HCT116 (cell line): ENCODE data around the gene SLC30A7. TPM values are rescaled to one million over a fixed set of nuclear protein-coding genes. Genes with fewer than 3 reads are reported as not detected.

Experiments
- ATAC-seq: fragments of 200-7000 bp; cut with Tn5 transposase; 2 replicates; pipeline ENCODE4 v1.9.1; 2020; ENCODE audit warnings: mild to moderate bottlenecking, moderate library complexity
- BruUV-seq: library from RNA; stranded (reverse); fragments of 400-500 nt; replicated peaks from 2 replicates; lab custom pipeline; 2021; lab: Mats Ljungman, UMichigan
- CTCF ChIA-PET: fragments of 300-600 bp; sonication (Branson Sonifier 250); formaldehyde crosslinking; loops from one replicate; lab custom pipeline; 2021; ENCODE audit warnings: antibody characterized with exemption; lab: Charles Lee
- POLR2A ChIA-PET: fragments of 300-600, 350-600 bp; sonication (Branson Sonifier 250); formaldehyde crosslinking; loops from one replicate; lab custom pipeline; 2021; ENCODE audit warnings: antibody characterized with exemption; lab: Charles Lee
- RAD21 ChIA-PET, 2 experiments: fragments of 300-600 bp; sonication (Branson Sonifier 250); formaldehyde crosslinking; loops; one replicate each; lab custom pipeline; 2023; ENCODE audit warnings: low total read pairs in 2 of 2; ENCODE audit not compliant: uncharacterized antibody in 2 of 2, unreplicated experiment in 2 of 2, low non-redundant PET in 1 of 2; lab: Charles Lee
- DNase-seq: peaks from one replicate; pipeline ENCODE4 v3.0.0-alpha.2; 2010; ENCODE audit warnings: low read depth, low spot score
- H2AFZ ChIP-seq: fragments of 200-600 bp; shearing (Covaris generic), sonication (generic); 2 replicates; pipeline ENCODE4 v1.6.1; 2017; ENCODE audit warnings: low read depth, mixed run types, mixed read lengths, antibody characterized with exemption, low read length; ENCODE audit not compliant: poor library complexity, severe bottlenecking
- H3K27ac ChIP-seq: 2 replicates; pipeline ENCODE4 v1.5.1; 2012; ENCODE audit warnings: low read depth, low read length
- H3K27me3 ChIP-seq: fragments of 200-600 bp; sonication (generic); 2 replicates; pipeline ENCODE4 v1.6.1; 2016; ENCODE audit warnings: mixed run types, low read length, mixed read lengths; ENCODE audit not compliant: insufficient read depth
- H3K36me3 ChIP-seq, 2 experiments: fragments of 200-500 bp in 1 of 2; fragments of 200-600 bp in 1 of 2; sonication (Bioruptor generic) in 1 of 2; sonication (generic) in 1 of 2; 2 replicates each; pipeline versions ENCODE4 v1.5.1 to v1.6.1; 2014 to 2016; ENCODE audit warnings: low read length in 2 of 2, inconsistent platforms in 1 of 2, mixed read lengths in 1 of 2, mixed run types in 1 of 2; ENCODE audit not compliant: insufficient read depth in 2 of 2, control insufficient read depth in 1 of 2
- H3K4me1 ChIP-seq, 2 experiments: fragments of 200-600 bp in 1 of 2; sonication (generic) in 1 of 2; 2 replicates each; pipeline versions ENCODE4 v1.5.1 to v1.6.1; 2012 to 2017; ENCODE audit warnings: low read length in 2 of 2, inconsistent platforms in 1 of 2, mild to moderate bottlenecking in 1 of 2, mixed read lengths in 1 of 2, mixed run types in 1 of 2, moderate library complexity in 1 of 2; ENCODE audit not compliant: insufficient read depth in 2 of 2, control insufficient read depth in 1 of 2
- H3K4me2 ChIP-seq: fragments of 200-600 bp; sonication (generic); 2 replicates; pipeline ENCODE4 v1.6.1; 2017; ENCODE audit warnings: mixed run types, low read length, mixed read lengths
- H3K4me3 ChIP-seq, 2 experiments: fragments of 200-600 bp in 1 of 2; sonication (generic) in 1 of 2; replicated peaks in 1 of 2; 2 replicates each; pipeline ENCODE4 v1.5.1; 2011 to 2016; ENCODE audit warnings: low read length in 2 of 2, control low read depth in 1 of 2, low read depth in 1 of 2, mild to moderate bottlenecking in 1 of 2, mixed read lengths in 1 of 2, mixed run types in 1 of 2
- H3K79me2 ChIP-seq: fragments of 200-600 bp; sonication (generic); 2 replicates; pipeline ENCODE4 v1.6.1; 2017; ENCODE audit warnings: mild to moderate bottlenecking, mixed run types, low read length, moderate library complexity, mixed read lengths; ENCODE audit not compliant: insufficient read depth
- H3K9ac ChIP-seq: fragments of 200-600 bp; sonication (generic); 2 replicates; pipeline ENCODE4 v1.6.1; 2016; ENCODE audit warnings: low read length, mixed read lengths
- H3K9me2 ChIP-seq: fragments of 200-600 bp; sonication (generic), shearing (Covaris generic); 2 replicates; pipeline ENCODE4 v1.6.1; 2017; ENCODE audit warnings: mixed run types, mild to moderate bottlenecking, moderate library complexity; ENCODE audit not compliant: insufficient read depth
- H3K9me3 ChIP-seq, 2 experiments: fragments of 200-500 bp in 1 of 2; fragments of 200-600 bp in 1 of 2; sonication (Bioruptor generic) in 1 of 2; sonication (generic) in 1 of 2; 2 replicates each; pipeline ENCODE4 v1.6.1; 2014 to 2017; ENCODE audit warnings: low read length in 2 of 2, mixed read lengths in 2 of 2, inconsistent platforms in 1 of 2, low read depth in 1 of 2, mild to moderate bottlenecking in 1 of 2, mixed run types in 1 of 2, moderate library complexity in 1 of 2; ENCODE audit not compliant: control insufficient read depth in 1 of 2, insufficient read depth in 1 of 2
- H4K20me1 ChIP-seq: fragments of 200-600 bp; sonication (generic), shearing (Covaris generic); 2 replicates; pipeline ENCODE4 v1.6.1; 2017; ENCODE audit warnings: mixed run types, mild to moderate bottlenecking, moderate library complexity; ENCODE audit not compliant: insufficient read depth
- ATF3 ChIP-seq: IDR thresholded peaks from 2 replicates; pipeline ENCODE4 v1.6.1; 2012
- CBX3 ChIP-seq: IDR thresholded peaks from 2 replicates; pipeline ENCODE4 v1.6.1; 2012; ENCODE audit warnings: low read depth
- CEBPB ChIP-seq: IDR thresholded peaks from 2 replicates; pipeline ENCODE4 v1.6.1; 2012; ENCODE audit warnings: low read depth
- EGR1 ChIP-seq: IDR thresholded peaks from 2 replicates; pipeline ENCODE4 v1.6.1; 2012; ENCODE audit warnings: low read depth
- EZH2phosphoT487 ChIP-seq: fragments of 200-600 bp; IDR thresholded peaks from 2 replicates; pipeline ENCODE4 v1.6.1; 2018; ENCODE audit warnings: antibody characterized with exemption, borderline replicate concordance
- FOSL1 ChIP-seq: IDR thresholded peaks from 2 replicates; pipeline ENCODE4 v1.6.1; 2012; ENCODE audit warnings: low read depth
- MAX ChIP-seq: IDR thresholded peaks from 2 replicates; pipeline ENCODE4 v1.6.1; 2012
- POLR2A ChIP-seq: IDR thresholded peaks from 2 replicates; pipeline ENCODE4 v1.7.0; 2011; ENCODE audit warnings: borderline replicate concordance; ENCODE audit not compliant: insufficient read depth, insufficient read length; ENCODE audit errors: extremely low read depth
- POLR2AphosphoS5 ChIP-seq: IDR thresholded peaks from 2 replicates; pipeline ENCODE4 v1.6.1; 2011; ENCODE audit warnings: mild to moderate bottlenecking, low read depth, low read length, moderate library complexity
- RAD21 ChIP-seq: IDR thresholded peaks from 2 replicates; pipeline ENCODE4 v1.6.1; 2012; ENCODE audit warnings: low read depth, mild to moderate bottlenecking
- SIN3A ChIP-seq: IDR thresholded peaks from 2 replicates; pipeline ENCODE4 v1.6.1; 2012; ENCODE audit warnings: low read depth
- SP1 ChIP-seq: IDR thresholded peaks from 2 replicates; pipeline ENCODE4 v1.6.1; 2012; ENCODE audit warnings: low read depth
- SRF ChIP-seq: IDR thresholded peaks from 2 replicates; pipeline ENCODE4 v1.6.1; 2012; ENCODE audit warnings: low read depth
- TCF7L2 ChIP-seq: IDR thresholded peaks from 2 replicates; pipeline ENCODE4 v1.7.0; 2011; ENCODE audit warnings: borderline replicate concordance, inconsistent platforms; ENCODE audit not compliant: insufficient read depth, insufficient read length; ENCODE audit errors: extremely low read depth
- YY1 ChIP-seq: IDR thresholded peaks from 2 replicates; pipeline ENCODE4 v1.6.1; 2011; ENCODE audit warnings: low read length, low read depth, moderate library complexity, mild to moderate bottlenecking; ENCODE audit not compliant: insufficient replicate concordance; ENCODE audit errors: extremely low read depth
- ZBTB33 ChIP-seq: IDR thresholded peaks from 2 replicates; pipeline ENCODE4 v1.6.1; 2011; ENCODE audit warnings: mild to moderate bottlenecking, low read length, moderate library complexity; ENCODE audit not compliant: insufficient replicate concordance; ENCODE audit errors: extremely low read depth
- ZFX ChIP-seq: fragments of 450-650 bp; IDR thresholded peaks from 2 replicates; pipeline ENCODE4 v1.6.1; 2017
- ZNF274 ChIP-seq: fragments of 200-500 bp; sonication (Bioruptor generic); IDR thresholded peaks from 2 replicates; pipeline ENCODE4 v1.6.1; 2014; ENCODE audit warnings: mild to moderate bottlenecking, low read depth, low read length, inconsistent platforms
- intact Hi-C: fragments of 100-400 bp; cut with micrococcal nuclease; formaldehyde crosslinking; loops from 2 replicates; pipeline ENCODE4 v1.10.0; 2022
- total RNA-seq: library from RNA; stranded (reverse); gene quantifications from one replicate; pipeline ENCODE4 v1.2.1, GENCODE V29; 2021; ENCODE audit not compliant: unreplicated experiment
- TF ChIP-seq, protein P1 (sequence below): IDR thresholded peaks from 2 replicates; pipeline ENCODE4 v1.6.1; 2012; ENCODE audit warnings: low read depth

SLC30A7 gene
- total RNA-seq, 1 experiment from 2014 or later = 23.3 TPM

DNA sequence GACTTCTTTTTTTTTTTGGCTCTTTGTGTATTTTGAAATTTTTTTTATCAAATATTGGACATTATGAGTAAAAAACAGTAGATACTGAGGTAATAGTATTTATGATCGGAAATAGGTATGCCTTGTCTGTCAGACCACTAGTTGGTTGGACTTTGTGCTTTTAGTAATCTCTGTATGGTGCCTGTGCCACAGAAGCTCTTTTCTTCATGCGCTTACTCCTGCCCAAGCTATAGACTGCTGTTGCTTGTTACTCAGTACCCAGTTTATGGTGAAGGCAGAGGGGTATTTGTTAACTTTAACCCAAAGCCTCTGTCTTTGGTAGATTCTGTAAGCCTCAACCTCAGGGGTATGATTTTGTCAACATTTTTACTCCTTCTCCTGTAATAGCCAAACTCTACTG is 8.6 kb downstream of the SLC30A7 start:
- Histone ChIP-seq H3K27me3 (no peaks in the 10 kb centered on the region), H3K27ac (no peak overlapping the region), H3K36me3 (peaks cover 17% of the 10 kb centered on the region in 2 experiments), H3K4me1 (no peaks in the 10 kb centered on the region), H3K9me3 (no peaks in the 10 kb centered on the region; a peak in 1 of 4 replicates), H3K4me2 (no peak overlapping the region), H2AFZ (no peak overlapping the region), H4K20me1 (no peaks in the 10 kb centered on the region), H3K4me3 (no peak overlapping the region), H3K9me2 (no peaks in the 10 kb centered on the region), H3K79me2 (peaks cover 26% of the 10 kb centered on the region), H3K9ac (no peak overlapping the region)
- DNase-seq (no peak), ATAC-seq (no peak)
- intact Hi-C loops = no loop called here
- ChIA-PET POLR2A (no interaction called here), RAD21 (no interaction called here), CTCF (no interaction called here)
- TF ChIP-seq, protein P1, sequence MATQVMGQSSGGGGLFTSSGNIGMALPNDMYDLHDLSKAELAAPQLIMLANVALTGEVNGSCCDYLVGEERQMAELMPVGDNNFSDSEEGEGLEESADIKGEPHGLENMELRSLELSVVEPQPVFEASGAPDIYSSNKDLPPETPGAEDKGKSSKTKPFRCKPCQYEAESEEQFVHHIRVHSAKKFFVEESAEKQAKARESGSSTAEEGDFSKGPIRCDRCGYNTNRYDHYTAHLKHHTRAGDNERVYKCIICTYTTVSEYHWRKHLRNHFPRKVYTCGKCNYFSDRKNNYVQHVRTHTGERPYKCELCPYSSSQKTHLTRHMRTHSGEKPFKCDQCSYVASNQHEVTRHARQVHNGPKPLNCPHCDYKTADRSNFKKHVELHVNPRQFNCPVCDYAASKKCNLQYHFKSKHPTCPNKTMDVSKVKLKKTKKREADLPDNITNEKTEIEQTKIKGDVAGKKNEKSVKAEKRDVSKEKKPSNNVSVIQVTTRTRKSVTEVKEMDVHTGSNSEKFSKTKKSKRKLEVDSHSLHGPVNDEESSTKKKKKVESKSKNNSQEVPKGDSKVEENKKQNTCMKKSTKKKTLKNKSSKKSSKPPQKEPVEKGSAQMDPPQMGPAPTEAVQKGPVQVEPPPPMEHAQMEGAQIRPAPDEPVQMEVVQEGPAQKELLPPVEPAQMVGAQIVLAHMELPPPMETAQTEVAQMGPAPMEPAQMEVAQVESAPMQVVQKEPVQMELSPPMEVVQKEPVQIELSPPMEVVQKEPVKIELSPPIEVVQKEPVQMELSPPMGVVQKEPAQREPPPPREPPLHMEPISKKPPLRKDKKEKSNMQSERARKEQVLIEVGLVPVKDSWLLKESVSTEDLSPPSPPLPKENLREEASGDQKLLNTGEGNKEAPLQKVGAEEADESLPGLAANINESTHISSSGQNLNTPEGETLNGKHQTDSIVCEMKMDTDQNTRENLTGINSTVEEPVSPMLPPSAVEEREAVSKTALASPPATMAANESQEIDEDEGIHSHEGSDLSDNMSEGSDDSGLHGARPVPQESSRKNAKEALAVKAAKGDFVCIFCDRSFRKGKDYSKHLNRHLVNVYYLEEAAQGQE = no peak
- TF ChIP-seq SIN3A = no peak
- no peak for TF ChIP-seq POLR2A
- TF ChIP-seq RAD21 = no peak
- no peak for TF ChIP-seq FOSL1
- TF ChIP-seq ZBTB33 = no peak
- no peak for TF ChIP-seq CEBPB
- no peak for TF ChIP-seq ZFX
- TF ChIP-seq TCF7L2 = no peak
- TF ChIP-seq ZNF274 = no peak
- TF ChIP-seq SRF = no peak
- TF ChIP-seq POLR2AphosphoS5 = no peak
- no peak for TF ChIP-seq MAX
- no peak for TF ChIP-seq EGR1
- no peak for TF ChIP-seq SP1
- no peak for TF ChIP-seq YY1
- no peak for TF ChIP-seq EZH2phosphoT487
- TF ChIP-seq CBX3 = no peak
- no peak for TF ChIP-seq ATF3
- BruUV-seq = no TSS peak
